B cell (primary cell): ENCODE data around the gene PKIB. TPM values are rescaled to one million over a fixed set of nuclear protein-coding genes. Genes with fewer than 3 reads are reported as not detected.

Experiments
- ATAC-seq: fragments of 200-7000 bp; cut with Tn5 transposase; one replicate; pipeline ENCODE4 v1.10.0; 2021; ENCODE audit warnings: low read depth, mild to moderate bottlenecking, moderate number of reproducible peaks, moderate library complexity
- CTCF ChIA-PET: fragments of 350-600 bp; sonication (Branson Sonifier 250); formaldehyde crosslinking; loops from one replicate; lab custom pipeline; 2021; ENCODE audit warnings: antibody characterized with exemption, inconsistent platforms; lab: Charles Lee
- POLR2A ChIA-PET: fragments of 350-600 bp; sonication (Branson Sonifier 250); formaldehyde crosslinking; loops from one replicate; lab custom pipeline; 2021; ENCODE audit warnings: antibody characterized with exemption; lab: Charles Lee
- DNase-seq: peaks from one replicate; pipeline ENCODE4 v3.0.0; 2013
- H2AFZ ChIP-seq: 2 replicates; pipeline ENCODE4 v1.6.1; 2012; ENCODE audit warnings: mild to moderate bottlenecking, low read depth, low read length; ENCODE audit not compliant: insufficient read depth, poor library complexity, severe bottlenecking
- H3K27ac ChIP-seq, 2 donors: 1 replicate in 1 of 2; 2 replicates in 1 of 2; pipeline ENCODE4 v1.5.1; 2012 to 2013; ENCODE audit warnings: low read length in 2 of 2, mild to moderate bottlenecking in 2 of 2, moderate library complexity in 1 of 2
- H3K27me3 ChIP-seq, 4 experiments: fragments of 200-600 bp in 1 of 4; sonication (generic) in 1 of 4; replicated peaks in 1 of 4; 1 replicate in 2 of 4; 2 replicates in 2 of 4; pipeline versions ENCODE4 v1.6.1 to v1.7.0; 2013 to 2016; ENCODE audit warnings: low read length in 3 of 4, mild to moderate bottlenecking in 2 of 4, mixed read lengths in 1 of 4, moderate library complexity in 1 of 4; ENCODE audit not compliant: insufficient read depth in 4 of 4, control insufficient read depth in 3 of 4; ENCODE audit errors: control extremely low read depth in 1 of 4
- H3K36me3 ChIP-seq, 2 experiments: replicated peaks in 1 of 2; 1 replicate in 1 of 2; 2 replicates in 1 of 2; pipeline versions ENCODE4 v1.6.1 to v1.7.1; 2013; ENCODE audit warnings: low read length in 1 of 2; ENCODE audit not compliant: insufficient read depth in 2 of 2, control insufficient read depth in 1 of 2; ENCODE audit errors: control extremely low read depth in 1 of 2, extremely low read depth in 1 of 2
- H3K4me1 ChIP-seq, 2 donors: fragments of 200-600 bp in 1 of 2; sonication (generic) in 1 of 2; 1 replicate in 1 of 2; 2 replicates in 1 of 2; pipeline versions ENCODE4 v1.5.1 to v1.6.1; 2013 to 2017; ENCODE audit warnings: low read length in 2 of 2; ENCODE audit not compliant: control insufficient read depth in 2 of 2, insufficient read depth in 2 of 2
- H3K4me2 ChIP-seq: replicated peaks from 2 replicates; pipeline ENCODE3; 2012; ENCODE audit warnings: mild to moderate bottlenecking, low read depth, low read length; ENCODE audit not compliant: poor library complexity, severe bottlenecking
- H3K4me3 ChIP-seq, 5 experiments: fragments of 200-600 bp in 1 of 5; sonication (generic) in 1 of 5; 1 replicate in 3 of 5; 2 replicates in 2 of 5; pipeline versions ENCODE4 v1.5.1 to v1.7.0; 2011 to 2016; ENCODE audit warnings: low read length in 4 of 5, mild to moderate bottlenecking in 4 of 5, low read depth in 2 of 5, control low read depth in 1 of 5, moderate library complexity in 1 of 5; ENCODE audit not compliant: insufficient read depth in 1 of 5; ENCODE audit errors: control extremely low read depth in 1 of 5, extremely low read depth in 1 of 5
- H3K79me2 ChIP-seq: fragments of 200-600 bp; sonication (generic); one replicate; pipeline ENCODE4 v1.6.0; 2016; ENCODE audit warnings: low read length; ENCODE audit not compliant: control insufficient read depth, insufficient read depth
- H3K9ac ChIP-seq: fragments of 200-600 bp; sonication (generic); 2 replicates; pipeline ENCODE4 v1.6.1; 2017; ENCODE audit warnings: mild to moderate bottlenecking, low read length, moderate library complexity
- H3K9me3 ChIP-seq, 3 donors: one replicate each; pipeline versions ENCODE4 v1.6.1 to v1.7.1; 2013; ENCODE audit warnings: low read length in 2 of 3; ENCODE audit not compliant: control insufficient read depth in 2 of 3, insufficient read depth in 1 of 3; ENCODE audit errors: control extremely low read depth in 1 of 3
- H4K20me1 ChIP-seq: 2 replicates; pipeline ENCODE4 v1.6.0; 2012; ENCODE audit warnings: mild to moderate bottlenecking, low read length; ENCODE audit not compliant: insufficient read depth, control insufficient read depth, poor library complexity, severe bottlenecking
- H3K27ac Mint-ChIP-seq: one replicate; pipeline ENCODE4 v1.8.0; 2021; ENCODE audit warnings: mixed read lengths
- H3K27me3 Mint-ChIP-seq: one replicate; pipeline ENCODE4 v1.8.0; 2021; ENCODE audit warnings: mixed read lengths
- H3K4me1 Mint-ChIP-seq: one replicate; pipeline ENCODE4 v1.8.0; 2021; ENCODE audit warnings: mixed read lengths
- H3K4me3 Mint-ChIP-seq: one replicate; pipeline ENCODE4 v1.8.0; 2021; ENCODE audit warnings: mixed read lengths
- H3K9me3 Mint-ChIP-seq: one replicate; pipeline ENCODE4 v1.8.0; 2022; ENCODE audit warnings: mixed read lengths; ENCODE audit not compliant: insufficient read depth
- EZH2 ChIP-seq: IDR thresholded peaks from 2 replicates; pipeline ENCODE4 v1.6.1; 2012; ENCODE audit warnings: borderline replicate concordance, low read depth, mild to moderate bottlenecking, moderate library complexity, low read length; ENCODE audit not compliant: insufficient read depth, poor library complexity, severe bottlenecking
- WGBS: methylation state at CpG from one replicate; pipeline ENCODE4 v1.1.5; 2013; ENCODE audit warnings: missing lambda C conversion rate; ENCODE audit not compliant: insufficient coverage; 5-methylcytosine and 5-hydroxymethylcytosine counted together
- intact Hi-C: fragments of 100-400 bp; cut with micrococcal nuclease; formaldehyde crosslinking; loops from one replicate; pipeline ENCODE4 v1.10.0; 2022
- polyA plus RNA-seq: library from polyadenylated mRNA; depleted of rRNA; stranded (reverse); fragments of >200 nt; gene quantifications from 2 replicates; pipeline ENCODE4 v1.2.3, GENCODE V29; 2012
- total RNA-seq, 2 donors: library from RNA; stranded (reverse); fragments of 120-200 nt in 1 of 2; gene quantifications; 1 replicate in 1 of 2; 2 replicates in 1 of 2; pipeline versions ENCODE4 v1.2.3 to v1.2.4, GENCODE V29; 2013 to 2022
- TF ChIP-seq, protein P1 (sequence below): fragments of 200-600 bp; IDR thresholded peaks from one replicate; pipeline ENCODE4 v1.8.0; 2022; ENCODE audit warnings: antibody characterized with exemption, mild to moderate bottlenecking

The PKIB gene
- total and polyA plus RNA-seq, 2 donors (not counting 1 experiment from before 2014, with no cell fraction given), result 0.27 to 1.2 TPM

GRCh38 chr6:122565708-122566107 is 44.5 kb upstream of the PKIB start:
- no peak overlapping the region for H3K4me2 ChIP-seq
- ChIA-PET CTCF (no interaction called here), POLR2A (no interaction called here)
- H3K4me1 ChIP-seq, result no peaks in the 10 kb centered on the region
- no peaks in the 10 kb centered on the region for H3K4me1 Mint-ChIP-seq
- no peaks in the 10 kb centered on the region for H3K27me3 ChIP-seq
- H3K27ac Mint-ChIP-seq, result no peak overlapping the region
- H3K36me3 ChIP-seq, result no peaks in the 10 kb centered on the region
- DNase-seq (no peak), ATAC-seq (no peak)
- no peaks in the 10 kb centered on the region for H3K9me3 ChIP-seq
- no peak overlapping the region for H3K27ac ChIP-seq
- intact Hi-C loops, result no loop called here
- no peak overlapping the region for H2AFZ ChIP-seq
- peaks cover 4% of the 10 kb centered on the region for H3K9me3 Mint-ChIP-seq
- H3K27me3 Mint-ChIP-seq, result no peaks in the 10 kb centered on the region
- no peak for TF ChIP-seq EZH2
- TF ChIP-seq, protein P1, sequence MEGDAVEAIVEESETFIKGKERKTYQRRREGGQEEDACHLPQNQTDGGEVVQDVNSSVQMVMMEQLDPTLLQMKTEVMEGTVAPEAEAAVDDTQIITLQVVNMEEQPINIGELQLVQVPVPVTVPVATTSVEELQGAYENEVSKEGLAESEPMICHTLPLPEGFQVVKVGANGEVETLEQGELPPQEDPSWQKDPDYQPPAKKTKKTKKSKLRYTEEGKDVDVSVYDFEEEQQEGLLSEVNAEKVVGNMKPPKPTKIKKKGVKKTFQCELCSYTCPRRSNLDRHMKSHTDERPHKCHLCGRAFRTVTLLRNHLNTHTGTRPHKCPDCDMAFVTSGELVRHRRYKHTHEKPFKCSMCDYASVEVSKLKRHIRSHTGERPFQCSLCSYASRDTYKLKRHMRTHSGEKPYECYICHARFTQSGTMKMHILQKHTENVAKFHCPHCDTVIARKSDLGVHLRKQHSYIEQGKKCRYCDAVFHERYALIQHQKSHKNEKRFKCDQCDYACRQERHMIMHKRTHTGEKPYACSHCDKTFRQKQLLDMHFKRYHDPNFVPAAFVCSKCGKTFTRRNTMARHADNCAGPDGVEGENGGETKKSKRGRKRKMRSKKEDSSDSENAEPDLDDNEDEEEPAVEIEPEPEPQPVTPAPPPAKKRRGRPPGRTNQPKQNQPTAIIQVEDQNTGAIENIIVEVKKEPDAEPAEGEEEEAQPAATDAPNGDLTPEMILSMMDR, result no peak
- H3K79me2 ChIP-seq, result no peaks in the 10 kb centered on the region
- H4K20me1 ChIP-seq, result no peaks in the 10 kb centered on the region
- H3K4me3 ChIP-seq, result no peak overlapping the region
- H3K4me3 Mint-ChIP-seq, result no peak overlapping the region
- no peak overlapping the region for H3K9ac ChIP-seq

DNA sequence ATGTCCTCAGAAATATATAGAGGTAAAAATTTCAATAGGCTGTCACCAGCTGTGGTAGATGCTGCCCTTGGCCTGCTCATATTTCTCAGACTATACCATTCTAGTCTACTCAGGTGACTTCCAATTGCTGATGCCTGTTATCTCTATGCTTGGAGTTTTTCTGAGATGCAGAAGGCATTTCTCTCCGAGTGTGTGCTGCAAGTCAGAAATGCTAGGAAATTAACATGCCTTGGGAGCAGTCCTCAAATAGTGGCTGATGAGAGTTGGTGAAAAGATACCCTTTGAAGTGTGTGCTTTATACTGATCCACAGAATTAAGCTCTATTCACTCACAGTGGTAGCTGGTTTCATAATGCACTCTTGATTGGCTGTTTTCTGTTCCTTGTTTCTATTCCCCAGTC is 43.2 kb upstream of the PKIB start:
- no peak overlapping the region for H3K4me3 ChIP-seq
- DNase-seq (no peak), ATAC-seq (no peak)
- POLR2A ChIA-PET, result no interaction called here
- H3K9me3 Mint-ChIP-seq, result peaks cover 2% of the 10 kb centered on the region
- no peaks in the 10 kb centered on the region for H3K9me3 ChIP-seq
- no peaks in the 10 kb centered on the region for H3K27me3 Mint-ChIP-seq
- no peak for TF ChIP-seq EZH2
- TF ChIP-seq, protein P1, result no peak
- H3K27me3 ChIP-seq, result no peaks in the 10 kb centered on the region
- no CpG with 5 or more reads among the region's 1 CpG for WGBS
- no peak overlapping the region for H3K4me3 Mint-ChIP-seq
- CTCF ChIA-PET, result no interaction called here
- H4K20me1 ChIP-seq, result no peaks in the 10 kb centered on the region
- intact Hi-C loops, result no loop called here
- no peaks in the 10 kb centered on the region for H3K79me2 ChIP-seq
- no peaks in the 10 kb centered on the region for H3K36me3 ChIP-seq
- H3K27ac Mint-ChIP-seq, result no peak overlapping the region
- H3K4me1 Mint-ChIP-seq, result no peaks in the 10 kb centered on the region
- H3K27ac ChIP-seq, result no peak overlapping the region
- no peak overlapping the region for H3K9ac ChIP-seq
- H3K4me1 ChIP-seq, result no peaks in the 10 kb centered on the region
- no peak overlapping the region for H3K4me2 ChIP-seq
- no peak overlapping the region for H2AFZ ChIP-seq
